GM19395 (cell line): Measurements from ENCODE around the gene CAPNS2.
"Not testable (repeated sequence)": the region's sequence is repeated elsewhere in the genome, so short reads cannot be mapped to it uniquely, and the experiment has no call there.

ENCODE experiments used
- ATAC-seq: cut with Tn5 transposase; IDR thresholded peaks from one replicate; pipeline ENCODE4 v1.9.1; 2021; ENCODE audit warnings: mild to moderate bottlenecking, moderate library complexity; ENCODE audit not compliant: unreplicated experiment

CAPNS2 gene

GRCh38 chr16:55567382-55567781, 898 bp downstream of the CAPNS2 start:
- ATAC-seq, result no peak

- ATAC-seq, result no peak
Observed at GRCh38 chr16:55568207-55568606, 1.7 kb downstream of the CAPNS2 start.

GRCh38 chr16:55569025-55569424, 2.5 kb downstream of the CAPNS2 start:
- no peak for ATAC-seq

GRCh38 chr16:55570159-55570558, 3.7 kb downstream of the CAPNS2 start:
- no peak for ATAC-seq

- ATAC-seq, result no peak
Observed at GRCh38 chr16:55571191-55571897, 4.9 kb downstream of the CAPNS2 start.

GRCh38 chr16:55572439-55572838, 6.0 kb downstream of the CAPNS2 start:
- ATAC-seq, result no peak

GRCh38 chr16:55574811-55575210, 8.3 kb downstream of the CAPNS2 start:
- ATAC-seq, result no peak

GRCh38 chr16:55575496-55575895, 9.0 kb downstream of the CAPNS2 start:
- no peak for ATAC-seq

GRCh38 chr16:55576384-55576783, 9.9 kb downstream of the CAPNS2 start:
- ATAC-seq, result no peak

- ATAC-seq, result no peak
Observed at GRCh38 chr16:55577887-55578286, 11.4 kb downstream of the CAPNS2 start.

GRCh38 chr16:55585631-55586030, 19.1 kb downstream of the CAPNS2 start:
- no peak for ATAC-seq

- ATAC-seq, result no peak
Observed at GRCh38 chr16:55588799-55589198, 22.3 kb downstream of the CAPNS2 start.

GRCh38 chr16:55592306-55592705, 25.8 kb downstream of the CAPNS2 start:
- ATAC-seq, result no peak

GRCh38 chr16:55597928-55598327, 31.4 kb downstream of the CAPNS2 start:
- no peak for ATAC-seq

- ATAC-seq, result no peak
Observed at GRCh38 chr16:55605754-55606336, 39.4 kb downstream of the CAPNS2 start.

- no peak for ATAC-seq
Observed at GRCh38 chr16:55613613-55614335, 47.3 kb downstream of the CAPNS2 start.

GRCh38 chr16:55615071-55615470, 48.6 kb downstream of the CAPNS2 start:
- ATAC-seq, result no peak

- not testable (repeated sequence) for ATAC-seq
Observed at GRCh38 chr16:55615670-55616069, 49.2 kb downstream of the CAPNS2 start.
